GM19467 (cell line): Measurements from ENCODE around the gene FMN1.
A peak's percentile ranks its signal among the peaks of the same experiment; 100 is the strongest.

Source experiments
- ATAC-seq: cut with Tn5 transposase; IDR thresholded peaks from one replicate; pipeline ENCODE4 v1.9.1; 2021; ENCODE audit warnings: mild to moderate bottlenecking, moderate library complexity; ENCODE audit not compliant: unreplicated experiment

The FMN1 gene

GRCh38 chr15:33194704-33195670 lies at the start of gene FMN1:
FMN1 (minus strand) TSS chr15:33194714; CDS start chr15:33154914, 39,800 bp downstream.
- peak; percentile 91 for ATAC-seq

GRCh38 chr15:33243869-33244268 lies 49.4 kb upstream of the FMN1 start:
- ATAC-seq = no peak

- no peak for ATAC-seq
These were observed 48.9 kb upstream of the FMN1 start for GRCh38 chr15:33243393-33243792.

- ATAC-seq = no peak
These were observed 48.2 kb upstream of the FMN1 start for GRCh38 chr15:33242669-33243191.

GRCh38 chr15:33242165-33242564 lies 47.7 kb upstream of the FMN1 start:
- ATAC-seq = no peak

- no peak for ATAC-seq
These were observed 42.5 kb upstream of the FMN1 start for GRCh38 chr15:33236841-33237509.

- no peak for ATAC-seq
These were observed 39.5 kb upstream of the FMN1 start for GRCh38 chr15:33234020-33234461.

- peak; percentile 90 for ATAC-seq
These were observed 32.2 kb upstream of the FMN1 start for GRCh38 chr15:33226559-33227181.

- ATAC-seq = no peak
These were observed 23.6 kb upstream of the FMN1 start for GRCh38 chr15:33218071-33218491.

GRCh38 chr15:33215941-33216872 lies 21.7 kb upstream of the FMN1 start:
- no peak for ATAC-seq

GRCh38 chr15:33211176-33211808 lies 16.8 kb upstream of the FMN1 start:
- ATAC-seq = no peak

GRCh38 chr15:33209575-33210481 lies 15.3 kb upstream of the FMN1 start:
- ATAC-seq = no peak

GRCh38 chr15:33207646-33208045 lies 13.1 kb upstream of the FMN1 start:
- no peak for ATAC-seq

GRCh38 chr15:33206366-33206765 lies 11.9 kb upstream of the FMN1 start:
- ATAC-seq = no peak

- no peak for ATAC-seq
These were observed 10.4 kb upstream of the FMN1 start for GRCh38 chr15:33204926-33205325.

- ATAC-seq = no peak
These were observed 9.6 kb upstream of the FMN1 start for GRCh38 chr15:33204087-33204486.

GRCh38 chr15:33201491-33202231 lies 7.1 kb upstream of the FMN1 start:
- ATAC-seq = peak; percentile 74

GRCh38 chr15:33200903-33201302 lies 6.4 kb upstream of the FMN1 start:
- ATAC-seq = no peak
